Measurements from ENCODE around the gene SPAG17.

GRCh38 chr1:118145721-118146120, 39.3 kb downstream of the SPAG17 start:
- TF ChIP-seq, protein P1, sequence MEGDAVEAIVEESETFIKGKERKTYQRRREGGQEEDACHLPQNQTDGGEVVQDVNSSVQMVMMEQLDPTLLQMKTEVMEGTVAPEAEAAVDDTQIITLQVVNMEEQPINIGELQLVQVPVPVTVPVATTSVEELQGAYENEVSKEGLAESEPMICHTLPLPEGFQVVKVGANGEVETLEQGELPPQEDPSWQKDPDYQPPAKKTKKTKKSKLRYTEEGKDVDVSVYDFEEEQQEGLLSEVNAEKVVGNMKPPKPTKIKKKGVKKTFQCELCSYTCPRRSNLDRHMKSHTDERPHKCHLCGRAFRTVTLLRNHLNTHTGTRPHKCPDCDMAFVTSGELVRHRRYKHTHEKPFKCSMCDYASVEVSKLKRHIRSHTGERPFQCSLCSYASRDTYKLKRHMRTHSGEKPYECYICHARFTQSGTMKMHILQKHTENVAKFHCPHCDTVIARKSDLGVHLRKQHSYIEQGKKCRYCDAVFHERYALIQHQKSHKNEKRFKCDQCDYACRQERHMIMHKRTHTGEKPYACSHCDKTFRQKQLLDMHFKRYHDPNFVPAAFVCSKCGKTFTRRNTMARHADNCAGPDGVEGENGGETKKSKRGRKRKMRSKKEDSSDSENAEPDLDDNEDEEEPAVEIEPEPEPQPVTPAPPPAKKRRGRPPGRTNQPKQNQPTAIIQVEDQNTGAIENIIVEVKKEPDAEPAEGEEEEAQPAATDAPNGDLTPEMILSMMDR (IDR thresholded peaks at IDR 0.05) = no peak
- TF ChIP-seq ESRRA (CRISPR knock-in tag; IDR thresholded peaks at IDR 0.05; ENCODE audit: borderline replicate concordance) = no peak

Data from WTC11 (cell line).